A673 (cell line): Measurements from ENCODE around the gene BPTF. TPM values are rescaled to one million over a fixed set of nuclear protein-coding genes. Genes with fewer than 3 reads are reported as not detected.

Source experiments
- BruUV-seq: library from RNA; stranded (reverse); fragments of 400-500 nt; replicated peaks from 2 replicates; lab custom pipeline; 2021; lab: Mats Ljungman, UMichigan
- CTCF ChIA-PET: fragments of 300-600 bp; sonication (Branson Sonifier 250); formaldehyde crosslinking; loops from one replicate; lab custom pipeline; 2022; ENCODE audit warnings: antibody characterized with exemption; lab: Charles Lee
- POLR2A ChIA-PET: fragments of 300-600 bp; sonication (Branson Sonifier 250); formaldehyde crosslinking; loops from one replicate; lab custom pipeline; 2022; ENCODE audit warnings: antibody characterized with exemption; ENCODE audit not compliant: low non-redundant PET; lab: Charles Lee
- DNase-seq: peaks from one replicate; pipeline ENCODE4 v3.0.0-alpha.2; 2015; ENCODE audit warnings: low spot score
- H3K27ac ChIP-seq: fragments of 200-600 bp; sonication (generic); 2 replicates; pipeline ENCODE4 v1.5.1; 2016; ENCODE audit warnings: mixed run types, low read depth, mild to moderate bottlenecking, mixed read lengths, antibody characterized with exemption, low read length; ENCODE audit not compliant: poor library complexity, severe bottlenecking
- H3K27me3 ChIP-seq: fragments of 200-600 bp; sonication (generic); replicated peaks from 2 replicates; pipeline ENCODE4 v1.6.1; 2017; ENCODE audit warnings: mixed run types, low read depth, mild to moderate bottlenecking, mixed read lengths, antibody characterized with exemption, low read length; ENCODE audit not compliant: insufficient read depth, poor library complexity
- H3K36me3 ChIP-seq: fragments of 200-600 bp; sonication (generic); 2 replicates; pipeline ENCODE4 v1.6.1; 2016; ENCODE audit warnings: mixed run types, mild to moderate bottlenecking, mixed read lengths, antibody characterized with exemption, low read length; ENCODE audit not compliant: insufficient read depth, poor library complexity, severe bottlenecking
- H3K4me1 ChIP-seq: fragments of 200-600 bp; sonication (generic); 2 replicates; pipeline ENCODE4 v1.6.1; 2017; ENCODE audit warnings: mixed run types, mild to moderate bottlenecking, mixed read lengths, antibody characterized with exemption, low read length; ENCODE audit not compliant: insufficient read depth, poor library complexity, severe bottlenecking
- H3K4me3 ChIP-seq: fragments of 200-600 bp; sonication (generic); 2 replicates; pipeline ENCODE4 v1.5.1; 2016; ENCODE audit warnings: low read depth, mixed run types, mild to moderate bottlenecking, mixed read lengths, low read length; ENCODE audit not compliant: poor library complexity, severe bottlenecking
- H3K9me3 ChIP-seq: fragments of 200-600 bp; sonication (generic); 2 replicates; pipeline ENCODE4 v1.6.1; 2016; ENCODE audit warnings: mixed run types, low read depth, mild to moderate bottlenecking, mixed read lengths, antibody characterized with exemption, low read length; ENCODE audit not compliant: poor library complexity, severe bottlenecking
- CTCF ChIP-seq: fragments of 300-800, 200-600 bp; sonication (generic); conservative IDR thresholded peaks from 2 replicates; pipeline ENCODE4 v1.5.1; 2017; ENCODE audit warnings: low read depth, mild to moderate bottlenecking, antibody characterized with exemption, low read length, moderate library complexity, mixed read lengths
- EZH2 ChIP-seq: fragments of 200-600 bp; sonication (generic); IDR thresholded peaks from 2 replicates; pipeline ENCODE4 v1.6.1; 2017; ENCODE audit warnings: borderline replicate concordance, low read depth, mild to moderate bottlenecking, mixed read lengths, antibody characterized with exemption, low read length; ENCODE audit not compliant: poor library complexity, severe bottlenecking
- intact Hi-C: fragments of 100-400 bp; cut with micrococcal nuclease; formaldehyde crosslinking; loops from one replicate; pipeline ENCODE4 v1.10.0; 2022; ENCODE audit not compliant: unreplicated experiment
- total RNA-seq: library from RNA; stranded (reverse); gene quantifications from 2 replicates; pipeline ENCODE4 v1.2.3, GENCODE V29; 2021

BPTF gene
- total RNA-seq, 1 experiment from 2014 or later = 108 TPM

GRCh38 chr17:67990909-67991308, 165.6 kb downstream of the BPTF start:
- Histone ChIP-seq H3K4me3 (no peak overlapping the region), H3K4me1 (peaks cover 10% of the 10 kb centered on the region), H3K36me3 (no peaks in the 10 kb centered on the region), H3K27ac (no peak overlapping the region), H3K9me3 (no peaks in the 10 kb centered on the region), H3K27me3 (no peaks in the 10 kb centered on the region)
- TF ChIP-seq CTCF (no peak), EZH2 (no peak)
- no peak for DNase-seq
- intact Hi-C loops = no loop called here
- CTCF ChIA-PET = no interaction called here
- POLR2A ChIA-PET = no interaction called here
- no TSS peak for BruUV-seq

GRCh38 chr17:67992548-67993152, 167.3 kb downstream of the BPTF start:
- peak overlapping the region; percentile 82 for H3K27ac ChIP-seq
- intact Hi-C loops = no loop called here
- no peaks in the 10 kb centered on the region for H3K36me3 ChIP-seq
- no TSS peak for BruUV-seq
- POLR2A ChIA-PET = no interaction called here
- peak overlapping the region; percentile 79 for H3K4me3 ChIP-seq
- DNase-seq = no peak
- peaks cover 10% of the 10 kb centered on the region for H3K4me1 ChIP-seq
- TF ChIP-seq EZH2 (no peak), CTCF (no peak)
- H3K27me3 ChIP-seq = no peaks in the 10 kb centered on the region
- H3K9me3 ChIP-seq = no peaks in the 10 kb centered on the region
- CTCF ChIA-PET = no interaction called here

GRCh38 chr17:67993153-67993997, 168.1 kb downstream of the BPTF start:
- CTCF ChIA-PET = no interaction called here
- no TSS peak for BruUV-seq

More at GRCh38 chr17:67993153-67993997, 168.1 kb downstream of the BPTF start:
- peak; percentile 91 for DNase-seq
- H3K27me3 ChIP-seq = no peaks in the 10 kb centered on the region
- peak overlapping the region; percentile 93 for H3K27ac ChIP-seq
- intact Hi-C loops = no loop called here
- H3K36me3 ChIP-seq = no peaks in the 10 kb centered on the region
- H3K4me3 ChIP-seq = peak overlapping the region; percentile 83
- TF ChIP-seq CTCF (no peak), EZH2 (no peak)
- POLR2A ChIA-PET = interaction anchor here (0.6 kb wide), 1 partner anchor 276 kb away, joined by 11 read pairs; the partner anchor contains the start of gene NOL11
- no peaks in the 10 kb centered on the region for H3K9me3 ChIP-seq
- peaks cover 10% of the 10 kb centered on the region for H3K4me1 ChIP-seq
